Gastroesophageal sphincter (tissue), 4 donors: ENCODE results near the gene SLC44A3. TPM values are rescaled to one million over a fixed set of nuclear protein-coding genes. Genes with fewer than 3 reads are reported as not detected.

Experiments
- ATAC-seq: fragments of 150-250 bp; one replicate; pipeline ENCODE4 v1.9.1; 2016; ENCODE audit warnings: mild to moderate bottlenecking, moderate library complexity
- H3K27ac ChIP-seq, 4 donors: fragments of 200-600 bp; sonication (generic) in 3 of 4; 1 replicate in 3 of 4; 2 replicates in 1 of 4; pipeline ENCODE4 v1.5.1; 2016 to 2019
- H3K27me3 ChIP-seq: fragments of 200-600 bp; sonication (generic); one replicate; pipeline ENCODE4 v1.5.1; 2019
- H3K36me3 ChIP-seq, 2 donors: fragments of 200-600 bp; sonication (generic); one replicate each; pipeline ENCODE4 v1.5.1; 2019; ENCODE audit warnings: control low read depth in 1 of 2
- H3K4me1 ChIP-seq, 3 donors: fragments of 200-600 bp; sonication (generic); 1 replicate in 2 of 3; 2 replicates in 1 of 3; pipeline ENCODE4 v1.5.1; 2016 to 2019; ENCODE audit warnings: control low read depth in 2 of 3
- H3K4me3 ChIP-seq, 2 donors: fragments of 200-600 bp; sonication (generic); one replicate each; pipeline ENCODE4 v1.5.1; 2019; ENCODE audit warnings: mild to moderate bottlenecking in 1 of 2, moderate library complexity in 1 of 2
- H3K9me3 ChIP-seq, 3 donors: fragments of 200-600 bp; sonication (generic); one replicate each; pipeline ENCODE4 v1.5.1; 2017 to 2019; ENCODE audit warnings: control low read depth in 2 of 3
- CTCF ChIP-seq, 4 experiments: fragments of 200-600 bp in 2 of 4; fragments of 450-650 bp in 2 of 4; sonication (generic) in 1 of 4; IDR thresholded peaks; one replicate each; pipeline ENCODE4 v1.5.1; 2017 to 2019; ENCODE audit warnings: antibody characterized with exemption in 4 of 4, mild to moderate bottlenecking in 2 of 4, moderate library complexity in 2 of 4
- EP300 ChIP-seq: sonication (generic); formaldehyde crosslinking; IDR thresholded peaks from one replicate; pipeline ENCODE4 v1.6.1; 2017; ENCODE audit warnings: antibody characterized with exemption, mild to moderate bottlenecking
- POLR2A ChIP-seq, 2 donors: fragments of 450-650 bp; IDR thresholded peaks; one replicate each; pipeline ENCODE4 v1.6.1; 2017; ENCODE audit warnings: antibody characterized with exemption in 2 of 2, mild to moderate bottlenecking in 2 of 2, moderate library complexity in 1 of 2
- POLR2AphosphoS5 ChIP-seq: sonication (generic); formaldehyde crosslinking; IDR thresholded peaks from one replicate; pipeline ENCODE4 v1.6.1; 2017; ENCODE audit warnings: antibody characterized with exemption
- WGBS, 2 donors: methylation state at CpG; one replicate each; pipeline ENCODE4 v1.1.5; 2018; ENCODE audit warnings: low coverage in 1 of 2; 5-methylcytosine and 5-hydroxymethylcytosine counted together
- total RNA-seq, 4 donors: library from RNA; depleted of rRNA; stranded (reverse); fragments of >200 nt; gene quantifications; one replicate each; pipeline ENCODE4 v1.1.0, GENCODE V29; 2016

SLC44A3 gene
- total RNA-seq, 4 donors from 2014 or later, result 0.47 to 3.9 (median 1.2) TPM

- no peaks in the 10 kb centered on the region for H3K9me3 ChIP-seq
- no peak overlapping the region for H3K4me3 ChIP-seq
- no peaks in the 10 kb centered on the region for H3K27me3 ChIP-seq
- H3K36me3 ChIP-seq, result no peaks in the 10 kb centered on the region
- no peak for ATAC-seq
- TF ChIP-seq CTCF (IDR thresholded peaks at IDR 0.05) (no peak), POLR2AphosphoS5 (no peak), EP300 (no peak)
- H3K27ac ChIP-seq, result no peak overlapping the region
- peaks cover 0 to 13% (median 5%) of the 10 kb centered on the region in 3 donors for H3K4me1 ChIP-seq
- WGBS, 2 donors, result 82 to 88% methylated on average over 5 to 11 of the region's 12 CpGs
Measured at GRCh38 chr1:94807742-94808491, 12.2 kb upstream of the SLC44A3 start.

GRCh38 chr1:94808669-94809068 is 11.5 kb upstream of the SLC44A3 start:
- ATAC-seq, result no peak
- WGBS, 2 donors, result 63 to 75% methylated on average over 3 of the region's 3 CpGs
- Histone ChIP-seq H3K27ac (no peak overlapping the region), H3K4me3 (no peak overlapping the region), H3K9me3 (no peaks in the 10 kb centered on the region), H3K36me3 (no peaks in the 10 kb centered on the region), H3K27me3 (no peaks in the 10 kb centered on the region), H3K4me1 (peaks cover 0 to 6% (median 0%) of the 10 kb centered on the region in 3 donors)
- TF ChIP-seq CTCF (IDR thresholded peaks at IDR 0.05), result no peak
- TF ChIP-seq EP300, result no peak
- TF ChIP-seq POLR2AphosphoS5, result no peak
- TF ChIP-seq POLR2A (IDR thresholded peaks at IDR 0.05), result no peak

GRCh38 chr1:94812985-94813384 is 7.2 kb upstream of the SLC44A3 start:
- Histone ChIP-seq H3K36me3 (no peaks in the 10 kb centered on the region), H3K4me3 (no peak overlapping the region), H3K9me3 (peaks cover 0 to 5% (median 0%) of the 10 kb centered on the region in 3 donors), H3K4me1 (no peaks in the 10 kb centered on the region), H3K27ac (no peak overlapping the region), H3K27me3 (no peaks in the 10 kb centered on the region)
- ATAC-seq, result no peak
- no peak for TF ChIP-seq POLR2AphosphoS5
- TF ChIP-seq CTCF (IDR thresholded peaks at IDR 0.05), result no peak
- no peak for TF ChIP-seq EP300
- TF ChIP-seq POLR2A (IDR thresholded peaks at IDR 0.05), result no peak
- WGBS, 2 donors, result 57 to 59% methylated on average over 4 of the region's 4 CpGs

- ATAC-seq, result no peak
- no peak overlapping the region for H3K4me3 ChIP-seq
Measured at GRCh38 chr1:94816030-94816429, 4.1 kb upstream of the SLC44A3 start.

More at GRCh38 chr1:94816030-94816429, 4.1 kb upstream of the SLC44A3 start:
- no peaks in the 10 kb centered on the region for H3K36me3 ChIP-seq
- 20 to 29% methylated on average over 1 of the region's 1 CpG for WGBS, 2 donors
- TF ChIP-seq EP300 (no peak), POLR2AphosphoS5 (no peak), POLR2A (IDR thresholded peaks at IDR 0.05) (no peak), CTCF (IDR thresholded peaks at IDR 0.05) (no peak)
- H3K9me3 ChIP-seq, result peaks cover 0 to 5% (median 0%) of the 10 kb centered on the region in 3 donors
- H3K4me1 ChIP-seq, result peaks cover 0 to 18% (median 0%) of the 10 kb centered on the region in 3 donors
- H3K27ac ChIP-seq, result no peak overlapping the region
- H3K27me3 ChIP-seq, result peaks cover 10% of the 10 kb centered on the region
